Non-pigmented ciliary epithelial cell (primary cell): ENCODE results near the gene ENPP6.
"Not testable (repeated sequence)": the region's sequence is repeated elsewhere in the genome, so short reads cannot be mapped to it uniquely, and the experiment has no call there.

Experiments
- DNase-seq: peaks from one replicate; pipeline ENCODE4 v3.0.0-alpha.2; 2010; ENCODE audit warnings: low read depth

The ENPP6 gene

GRCh38 chr4:184148738-184149637 lies 68.7 kb downstream of the ENPP6 start:
- DNase-seq: no peak

- no peak for DNase-seq
These were observed 69.6 kb downstream of the ENPP6 start for GRCh38 chr4:184147858-184148737.

GRCh38 chr4:184146951-184147350 lies 70.7 kb downstream of the ENPP6 start:
- no peak for DNase-seq

- no peak for DNase-seq
These were observed 72.1 kb downstream of the ENPP6 start for GRCh38 chr4:184145596-184145995.

GRCh38 chr4:184143770-184144564 lies 73.7 kb downstream of the ENPP6 start:
- no peak for DNase-seq

GRCh38 chr4:184142121-184143000 lies 75.3 kb downstream of the ENPP6 start:
- DNase-seq: no peak

GRCh38 chr4:184140901-184141300 lies 76.8 kb downstream of the ENPP6 start:
- DNase-seq: not testable (repeated sequence)

GRCh38 chr4:184136525-184136924 lies 81.1 kb downstream of the ENPP6 start:
- no peak for DNase-seq

GRCh38 chr4:184126800-184127199 lies 90.9 kb downstream of the ENPP6 start:
- DNase-seq: no peak

- DNase-seq: no peak
These were observed 94.9 kb downstream of the ENPP6 start for GRCh38 chr4:184122631-184123408.

- no peak for DNase-seq
These were observed 97.0 kb downstream of the ENPP6 start for GRCh38 chr4:184120549-184121127.

- DNase-seq: no peak
These were observed 99.9 kb downstream of the ENPP6 start for GRCh38 chr4:184117662-184118199.

- DNase-seq: no peak
These were observed 102.3 kb downstream of the ENPP6 start for GRCh38 chr4:184115399-184115798.

- no peak for DNase-seq
These were observed 103.2 kb downstream of the ENPP6 start for GRCh38 chr4:184114431-184114830.

GRCh38 chr4:184112006-184112550 lies 105.6 kb downstream of the ENPP6 start:
- DNase-seq: no peak

- DNase-seq: no peak
These were observed 106.3 kb downstream of the ENPP6 start for GRCh38 chr4:184111233-184111832.

GRCh38 chr4:184110452-184111224 lies 107.0 kb downstream of the ENPP6 start:
- no peak for DNase-seq

- DNase-seq: no peak
These were observed 109.6 kb downstream of the ENPP6 start for GRCh38 chr4:184108006-184108501.
